OCI-LY3 (cell line): ENCODE data around the gene UBQLNL.

Experiments used
- H2AFZ ChIP-seq: fragments of 200-600, 300-600 bp; shearing (Covaris generic); 2 replicates; pipeline ENCODE4 v1.6.0; 2014; ENCODE audit warnings: antibody characterized with exemption, low read depth, low read length
- H3K27ac ChIP-seq: fragments of 200-600, 300-600 bp; sonication (generic); 2 replicates; pipeline ENCODE4 v1.5.1; 2014; ENCODE audit warnings: mild to moderate bottlenecking, low read length, moderate library complexity, mixed read lengths
- H3K27me3 ChIP-seq: fragments of 200-600, 300-600 bp; sonication (generic); 2 replicates; pipeline ENCODE4 v1.6.1; 2014; ENCODE audit warnings: low read depth, low read length, mixed read lengths
- H3K36me3 ChIP-seq: fragments of 200-600, 300-600 bp; sonication (generic); replicated peaks from 2 replicates; pipeline ENCODE3; 2014; ENCODE audit warnings: low read depth, low read length, mixed read lengths
- H3K4me1 ChIP-seq: fragments of 300-600, 200-600 bp; sonication (generic); 2 replicates; pipeline ENCODE4 v1.6.1; 2014; ENCODE audit warnings: low read length, mixed read lengths
- H3K4me2 ChIP-seq: fragments of 200-600, 300-600 bp; sonication (generic); 2 replicates; pipeline ENCODE4 v1.6.1; 2014; ENCODE audit warnings: low read length, mixed read lengths
- H3K4me3 ChIP-seq: fragments of 300-600, 200-600 bp; sonication (generic); 2 replicates; pipeline ENCODE4 v1.5.1; 2014; ENCODE audit warnings: antibody characterized with exemption, mild to moderate bottlenecking, low read length, moderate library complexity
- H3K79me2 ChIP-seq: fragments of 300-600, 200-600 bp; shearing (Covaris generic); 2 replicates; pipeline ENCODE4 v1.6.1; 2014; ENCODE audit warnings: mild to moderate bottlenecking, low read length, mixed read lengths
- H3K9ac ChIP-seq: fragments of 300-600, 200-600 bp; shearing (Covaris generic); 2 replicates; pipeline ENCODE4 v1.6.0; 2014; ENCODE audit warnings: mild to moderate bottlenecking, low read length, moderate library complexity
- H3K9me3 ChIP-seq: fragments of 200-600, 300-600 bp; shearing (Covaris generic); 2 replicates; pipeline ENCODE4 v1.6.1; 2014; ENCODE audit warnings: low read length, mixed read lengths; ENCODE audit not compliant: insufficient read depth
- H4K20me1 ChIP-seq: fragments of 200-600, 300-600 bp; sonication (generic); 2 replicates; pipeline ENCODE4 v1.6.1; 2016; ENCODE audit warnings: low read length, mixed read lengths; ENCODE audit not compliant: insufficient read depth
- CTCF ChIP-seq: fragments of 200-600, 300-600 bp; sonication (generic); IDR thresholded peaks from 2 replicates; pipeline ENCODE4 v1.5.1; 2014; ENCODE audit warnings: antibody characterized with exemption, low read length, low read depth
- EZH2phosphoT487 ChIP-seq: fragments of 200-600 bp; shearing (Covaris generic); IDR thresholded peaks from 2 replicates; pipeline ENCODE4 v1.6.1; 2018; ENCODE audit warnings: antibody characterized with exemption, mixed run types, low read depth

UBQLNL gene

GRCh38 chr11:5488798-5489399, 27.6 kb downstream of the UBQLNL start:
- Histone ChIP-seq H3K4me1 (peaks cover 4% of the 10 kb centered on the region; the same call in 1 of the 2 replicates), H3K27ac (no peak overlapping the region), H3K4me3 (no peak overlapping the region), H3K79me2 (no peaks in the 10 kb centered on the region), H4K20me1 (no peaks in the 10 kb centered on the region), H3K4me2 (no peak overlapping the region), H3K36me3 (no peaks in the 10 kb centered on the region), H2AFZ (no peak overlapping the region), H3K9ac (no peak overlapping the region), H3K27me3 (0 out of 2 replicates have a peak, but pooled peaks cover 7% of the 10 kb centered on the region), H3K9me3 (no peaks in the 10 kb centered on the region)
- TF ChIP-seq EZH2phosphoT487 = no peak
- no peak for TF ChIP-seq CTCF

GRCh38 chr11:5488385-5488784, 28.1 kb downstream of the UBQLNL start, which contains the start of gene OR52D1:
Gene OR52D1 (plus strand): TSS chr11:5488685. CDS start chr11:5488707, 22 bp downstream.
- Histone ChIP-seq H4K20me1 (no peaks in the 10 kb centered on the region), H3K36me3 (no peaks in the 10 kb centered on the region), H2AFZ (no peak within 1 kb of the TSS), H3K27ac (no peak within 1 kb of the TSS), H3K27me3 (0 out of 2 replicates have a peak, but pooled peaks cover 7% of the 10 kb centered on the region), H3K4me2 (no peak within 1 kb of the TSS), H3K79me2 (no peaks in the 10 kb centered on the region), H3K9me3 (no peaks in the 10 kb centered on the region), H3K4me1 (peaks cover 4% of the 10 kb centered on the region; the same call in 1 of the 2 replicates), H3K9ac (no peak within 1 kb of the TSS), H3K4me3 (no peak within 1 kb of the TSS)
- TF ChIP-seq CTCF (no peak), EZH2phosphoT487 (no peak)

- Histone ChIP-seq H3K27ac (no peak overlapping the region), H3K4me2 (no peak overlapping the region), H3K4me3 (no peak overlapping the region), H2AFZ (no peak overlapping the region), H3K9me3 (no peaks in the 10 kb centered on the region), H3K27me3 (0 out of 2 replicates have a peak, but pooled peaks cover 7% of the 10 kb centered on the region), H4K20me1 (no peaks in the 10 kb centered on the region), H3K36me3 (no peaks in the 10 kb centered on the region), H3K9ac (no peak overlapping the region), H3K79me2 (no peaks in the 10 kb centered on the region), H3K4me1 (peaks cover 4% of the 10 kb centered on the region; the same call in 1 of the 2 replicates)
- TF ChIP-seq CTCF (no peak), EZH2phosphoT487 (no peak)
Measured at GRCh38 chr11:5486421-5486820, 30.1 kb downstream of the UBQLNL start.

- no peaks in the 10 kb centered on the region for H4K20me1 ChIP-seq
- no peaks in the 10 kb centered on the region for H3K79me2 ChIP-seq
- no peaks in the 10 kb centered on the region for H3K9me3 ChIP-seq
- no peaks in the 10 kb centered on the region for H3K36me3 ChIP-seq
- H3K27me3 ChIP-seq = 0 out of 2 replicates have a peak, but pooled peaks cover 7% of the 10 kb centered on the region
- TF ChIP-seq CTCF (no peak), EZH2phosphoT487 (no peak)
- no peak overlapping the region for H3K27ac ChIP-seq
- no peak overlapping the region for H3K9ac ChIP-seq
- H3K4me2 ChIP-seq = no peak overlapping the region
- H3K4me3 ChIP-seq = no peak overlapping the region
- peaks cover 4% of the 10 kb centered on the region; the same call in 1 of the 2 replicates for H3K4me1 ChIP-seq
- H2AFZ ChIP-seq = no peak overlapping the region
Measured at GRCh38 chr11:5486003-5486402, 30.5 kb downstream of the UBQLNL start.
